K562 (cell line): Measurements from ENCODE around the gene POFUT2. TPM values are rescaled to one million over a fixed set of nuclear protein-coding genes. Genes with fewer than 3 reads are reported as not detected.

Experiments
- ATF1 ChIP-seq, 2 experiments: fragments of 450-650 bp in 1 of 2; IDR thresholded peaks; 2 replicates each; pipeline ENCODE4 v1.6.1; 2016; ENCODE audit warnings: missing compliant biosample characterization in 1 of 2, missing genetic modification characterization in 1 of 2
- ATF7 ChIP-seq: fragments of 450-650 bp; IDR thresholded peaks from 2 replicates; pipeline ENCODE4 v1.7.1; 2014; ENCODE audit warnings: mild to moderate bottlenecking, moderate library complexity
- BHLHE40 ChIP-seq: IDR thresholded peaks from 2 replicates; pipeline ENCODE4 v1.6.1; 2011; ENCODE audit warnings: low read length, improper control_type of control experiment
- CBX2 ChIP-seq: fragments of 200-600 bp; sonication (generic); IDR thresholded peaks from one replicate; pipeline ENCODE4 v1.6.1; 2012; ENCODE audit warnings: mild to moderate bottlenecking, low read length, inconsistent platforms; ENCODE audit not compliant: insufficient read depth, poor library complexity, severe bottlenecking
- CEBPB ChIP-seq: fragments of 450-650 bp; IDR thresholded peaks from 2 replicates; pipeline ENCODE4 v1.6.1; 2016; ENCODE audit warnings: missing genetic modification characterization, missing compliant biosample characterization
- GTF2F1 ChIP-seq: IDR thresholded peaks from 2 replicates; pipeline ENCODE4 v1.6.1; 2011; ENCODE audit warnings: low read depth, low read length, improper control_type of control experiment
- HNRNPK ChIP-seq: fragments of 200-400 bp; formaldehyde crosslinking; IDR thresholded peaks from one replicate; pipeline ENCODE4 v1.6.1; 2018; ENCODE audit warnings: mild to moderate bottlenecking, low read depth, low read length; ENCODE audit not compliant: poor library complexity, severe bottlenecking
- MYNN ChIP-seq, 2 experiments: sonication (generic); formaldehyde crosslinking in 1 of 2; IDR thresholded peaks; 2 replicates each; pipeline versions ENCODE4 v1.5.0 to v1.6.1; 2016 to 2020; ENCODE audit warnings: antibody characterized with exemption in 1 of 2, missing genetic modification reagents in 1 of 2
- PHB2 ChIP-seq: fragments of 450-650 bp; IDR thresholded peaks from 2 replicates; pipeline ENCODE4 v1.6.1; 2017; ENCODE audit warnings: low read depth
- RNF2 ChIP-seq: sonication (generic); IDR thresholded peaks from 2 replicates; pipeline ENCODE4 v1.6.1; 2016
- SMAD1 ChIP-seq: fragments of 150-350 bp; IDR thresholded peaks from 2 replicates; pipeline ENCODE4 v1.6.1; 2014; ENCODE audit warnings: low read length, low read depth; ENCODE audit not compliant: partially characterized antibody
- SRSF7 ChIP-seq: fragments of 200-400 bp; formaldehyde crosslinking; optimal IDR thresholded peaks from 2 replicates; pipeline ENCODE3; 2017; ENCODE audit warnings: mild to moderate bottlenecking, low read depth, low read length
- YY1 ChIP-seq, 3 experiments: IDR thresholded peaks; 2 replicates each; pipeline ENCODE4 v1.6.1; 2011; ENCODE audit warnings: low read length in 2 of 3, mild to moderate bottlenecking in 2 of 3, moderate library complexity in 2 of 3, borderline replicate concordance in 1 of 3, control low read depth in 1 of 3, low read depth in 1 of 3; ENCODE audit not compliant: insufficient read depth in 3 of 3, insufficient replicate concordance in 2 of 3, control insufficient read depth in 1 of 3, insufficient read length in 1 of 3; ENCODE audit errors: extremely low read depth in 1 of 3
- ZNF140 ChIP-seq: fragments of 250-450 bp; sonication (Bioruptor Pico); IDR thresholded peaks from 2 replicates; pipeline ENCODE4 v1.8.0; 2021; ENCODE audit warnings: moderate library complexity, mild to moderate bottlenecking, inconsistent platforms
- ZNF444 ChIP-seq: fragments of 250-450 bp; sonication (Bioruptor Pico); IDR thresholded peaks from 2 replicates; pipeline ENCODE4 v1.4.0; 2020; ENCODE audit warnings: mild to moderate bottlenecking, moderate library complexity
- ZNF707 ChIP-seq: fragments of 250-450 bp; sonication (Bioruptor Pico); conservative IDR thresholded peaks from 2 replicates; pipeline ENCODE4 v1.8.0; 2022; ENCODE audit warnings: inconsistent platforms, mild to moderate bottlenecking, moderate library complexity
- polyA plus RNA-seq, 8 experiments: library from polyadenylated mRNA; depleted of rRNA in 4 of 8; stranded (reverse) in 5 of 8; unstranded in 3 of 8; fragments of >200 nt; fragmentation: Nextera tagmentation in 2 of 8; fragmentation: Illumina TruSeq in 1 of 8; extraction: Ambion mirVana in 2 of 8; extraction: Trizol in 1 of 8; gene quantifications; 2 replicates each; pipeline versions ENCODE4 v1.2.1 to v1.2.3, GENCODE V29; 2011 to 2014; ENCODE audit warnings: inconsistent platforms in 1 of 8, missing spikeins in 1 of 8
- total RNA-seq, 7 experiments: library from RNA; depleted of rRNA in 6 of 7; stranded (reverse); fragments of >200 nt in 6 of 7; fragmentation: Illumina TruSeq in 2 of 7; extraction: Trizol in 2 of 7; gene quantifications; 2 replicates each; pipeline versions ENCODE4 v1.2.1 to v1.2.3, GENCODE V29; 2011 to 2021; ENCODE audit warnings: low replicate concordance in 1 of 7
- TF ChIP-seq, protein P1 (sequence below): fragments of 450-650 bp; formaldehyde crosslinking; IDR thresholded peaks from 2 replicates; pipeline ENCODE4 v1.4.0; 2020; ENCODE audit warnings: mild to moderate bottlenecking
- TF ChIP-seq, protein P2 (sequence below): IDR thresholded peaks from 2 replicates; pipeline ENCODE4 v1.6.1; 2011; ENCODE audit warnings: borderline replicate concordance, low read depth, mild to moderate bottlenecking, moderate library complexity, low read length; ENCODE audit not compliant: insufficient read depth, poor library complexity, severe bottlenecking
- TF ChIP-seq, protein P3 (sequence below): fragments of 450-650 bp; formaldehyde crosslinking; IDR thresholded peaks from 2 replicates; pipeline ENCODE4 v1.4.0; 2020; ENCODE audit warnings: mild to moderate bottlenecking, mixed read lengths
- TF ChIP-seq, protein P4 (sequence below): fragments of 250-450 bp; sonication (Bioruptor Pico); IDR thresholded peaks from 2 replicates; pipeline ENCODE4 v1.8.0; 2022; ENCODE audit warnings: inconsistent platforms

POFUT2 gene
- total and polyA plus RNA-seq, 9 of the 15 experiments (the other 6 are each of a cell fraction or from before 2014, with no cell fraction given): 1.1 to 24.2 (median 11.0) TPM

DNA sequence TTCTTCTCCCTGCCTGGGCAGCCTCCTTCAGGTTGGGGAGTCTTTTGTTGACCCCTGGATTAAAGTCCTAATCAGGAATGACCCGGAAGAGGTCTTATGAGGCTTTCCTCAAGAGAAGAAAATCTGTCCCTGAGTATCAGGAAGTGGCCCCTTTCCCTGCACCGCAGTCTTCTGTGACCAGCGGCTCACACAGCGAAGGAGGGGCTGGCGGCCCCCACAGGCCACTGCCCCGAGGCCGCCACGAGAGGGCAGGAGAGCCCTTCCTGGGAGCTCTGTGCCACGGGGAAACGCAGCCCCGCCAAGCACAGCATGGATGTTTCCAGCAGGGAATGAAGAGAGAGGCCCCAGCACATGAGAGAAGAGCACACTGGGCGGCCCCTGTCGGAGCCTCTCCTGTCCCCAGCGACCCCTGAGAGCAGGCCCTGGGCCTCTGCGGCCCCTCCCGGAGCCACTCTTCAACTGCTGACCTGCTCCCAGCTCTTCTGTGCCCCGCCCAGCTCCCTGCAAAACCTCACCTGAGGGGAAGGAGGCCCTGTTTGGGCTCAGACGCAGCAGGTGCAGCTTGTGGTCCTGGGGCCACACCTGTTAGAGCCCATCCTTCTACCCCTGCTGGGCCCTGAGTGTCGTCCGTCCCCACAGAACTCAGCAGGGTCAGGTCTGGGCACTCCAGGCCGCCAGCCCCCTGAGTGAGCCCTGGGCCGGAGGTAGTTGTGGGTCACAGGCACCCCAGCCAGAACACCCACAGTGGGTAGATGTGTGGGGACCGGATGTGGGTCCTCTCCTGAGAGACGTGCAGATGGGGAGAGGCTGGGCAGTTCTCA lies 4.9 kb upstream of the POFUT2 start (continued):
- TF ChIP-seq ATF7: peak; percentile 56; the same call in 1 of the 2 replicates
- TF ChIP-seq MYNN (IDR thresholded peaks at IDR 0.05): 0 out of 2 replicates have a peak, but pooled peaks have one; percentile 58
- TF ChIP-seq MYNN (CRISPR knock-in tag; IDR thresholded peaks at IDR 0.05): no peak
- TF ChIP-seq, protein P1, sequence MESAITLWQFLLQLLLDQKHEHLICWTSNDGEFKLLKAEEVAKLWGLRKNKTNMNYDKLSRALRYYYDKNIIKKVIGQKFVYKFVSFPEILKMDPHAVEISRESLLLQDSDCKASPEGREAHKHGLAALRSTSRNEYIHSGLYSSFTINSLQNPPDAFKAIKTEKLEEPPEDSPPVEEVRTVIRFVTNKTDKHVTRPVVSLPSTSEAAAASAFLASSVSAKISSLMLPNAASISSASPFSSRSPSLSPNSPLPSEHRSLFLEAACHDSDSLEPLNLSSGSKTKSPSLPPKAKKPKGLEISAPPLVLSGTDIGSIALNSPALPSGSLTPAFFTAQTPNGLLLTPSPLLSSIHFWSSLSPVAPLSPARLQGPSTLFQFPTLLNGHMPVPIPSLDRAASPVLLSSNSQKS (CRISPR knock-in tag): no peak
- TF ChIP-seq RNF2: 0 out of 2 replicates have a peak, but pooled peaks have one; percentile 20
- no peak for TF ChIP-seq ZNF140 (CRISPR knock-in tag)
- TF ChIP-seq ZNF444 (CRISPR knock-in tag): no peak
- TF ChIP-seq, protein P2, sequence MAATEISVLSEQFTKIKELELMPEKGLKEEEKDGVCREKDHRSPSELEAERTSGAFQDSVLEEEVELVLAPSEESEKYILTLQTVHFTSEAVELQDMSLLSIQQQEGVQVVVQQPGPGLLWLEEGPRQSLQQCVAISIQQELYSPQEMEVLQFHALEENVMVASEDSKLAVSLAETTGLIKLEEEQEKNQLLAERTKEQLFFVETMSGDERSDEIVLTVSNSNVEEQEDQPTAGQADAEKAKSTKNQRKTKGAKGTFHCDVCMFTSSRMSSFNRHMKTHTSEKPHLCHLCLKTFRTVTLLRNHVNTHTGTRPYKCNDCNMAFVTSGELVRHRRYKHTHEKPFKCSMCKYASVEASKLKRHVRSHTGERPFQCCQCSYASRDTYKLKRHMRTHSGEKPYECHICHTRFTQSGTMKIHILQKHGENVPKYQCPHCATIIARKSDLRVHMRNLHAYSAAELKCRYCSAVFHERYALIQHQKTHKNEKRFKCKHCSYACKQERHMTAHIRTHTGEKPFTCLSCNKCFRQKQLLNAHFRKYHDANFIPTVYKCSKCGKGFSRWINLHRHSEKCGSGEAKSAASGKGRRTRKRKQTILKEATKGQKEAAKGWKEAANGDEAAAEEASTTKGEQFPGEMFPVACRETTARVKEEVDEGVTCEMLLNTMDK: peak; percentile 9
- no peak for TF ChIP-seq PHB2
- no peak for TF ChIP-seq GTF2F1
- no peak for TF ChIP-seq ZNF707 (CRISPR knock-in tag)
- no peak for TF ChIP-seq HNRNPK
- TF ChIP-seq BHLHE40: peak; percentile 35; the same call in 1 of the 2 replicates
- TF ChIP-seq CBX2: no peak
- TF ChIP-seq YY1 (IDR thresholded peaks at IDR 0.05; ENCODE audit: borderline replicate concordance in 1 of 3, control insufficient read depth in 1 of 3, extremely low read depth in 1 of 3, insufficient read depth in 3 of 3, insufficient read length in 1 of 3, insufficient replicate concordance in 2 of 3, low read depth in 1 of 3, low read length in 2 of 3): peak in 1 of 3 experiments; percentile 15
- TF ChIP-seq, protein P3, sequence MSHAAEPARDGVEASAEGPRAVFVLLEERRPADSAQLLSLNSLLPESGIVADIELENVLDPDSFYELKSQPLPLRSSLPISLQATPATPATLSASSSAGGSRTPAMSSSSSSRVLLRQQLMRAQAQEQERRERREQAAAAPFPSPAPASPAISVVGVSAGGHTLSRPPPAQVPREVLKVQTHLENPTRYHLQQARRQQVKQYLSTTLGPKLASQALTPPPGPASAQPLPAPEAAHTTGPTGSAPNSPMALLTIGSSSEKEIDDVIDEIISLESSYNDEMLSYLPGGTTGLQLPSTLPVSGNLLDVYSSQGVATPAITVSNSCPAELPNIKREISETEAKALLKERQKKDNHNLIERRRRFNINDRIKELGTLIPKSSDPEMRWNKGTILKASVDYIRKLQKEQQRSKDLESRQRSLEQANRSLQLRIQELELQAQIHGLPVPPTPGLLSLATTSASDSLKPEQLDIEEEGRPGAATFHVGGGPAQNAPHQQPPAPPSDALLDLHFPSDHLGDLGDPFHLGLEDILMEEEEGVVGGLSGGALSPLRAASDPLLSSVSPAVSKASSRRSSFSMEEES (CRISPR knock-in tag): no peak
- TF ChIP-seq ATF1 (CRISPR knock-in tag; IDR thresholded peaks at IDR 0.05): no peak
- peak; percentile 35; the same call in 1 of the 2 replicates for TF ChIP-seq ATF1 (tag; IDR thresholded peaks at IDR 0.05)
- no peak for TF ChIP-seq SMAD1
- no peak for TF ChIP-seq SRSF7
- TF ChIP-seq CEBPB (tag): no peak
- TF ChIP-seq, protein P4, sequence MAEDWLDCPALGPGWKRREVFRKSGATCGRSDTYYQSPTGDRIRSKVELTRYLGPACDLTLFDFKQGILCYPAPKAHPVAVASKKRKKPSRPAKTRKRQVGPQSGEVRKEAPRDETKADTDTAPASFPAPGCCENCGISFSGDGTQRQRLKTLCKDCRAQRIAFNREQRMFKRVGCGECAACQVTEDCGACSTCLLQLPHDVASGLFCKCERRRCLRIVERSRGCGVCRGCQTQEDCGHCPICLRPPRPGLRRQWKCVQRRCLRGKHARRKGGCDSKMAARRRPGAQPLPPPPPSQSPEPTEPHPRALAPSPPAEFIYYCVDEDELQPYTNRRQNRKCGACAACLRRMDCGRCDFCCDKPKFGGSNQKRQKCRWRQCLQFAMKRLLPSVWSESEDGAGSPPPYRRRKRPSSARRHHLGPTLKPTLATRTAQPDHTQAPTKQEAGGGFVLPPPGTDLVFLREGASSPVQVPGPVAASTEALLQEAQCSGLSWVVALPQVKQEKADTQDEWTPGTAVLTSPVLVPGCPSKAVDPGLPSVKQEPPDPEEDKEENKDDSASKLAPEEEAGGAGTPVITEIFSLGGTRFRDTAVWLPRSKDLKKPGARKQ (CRISPR knock-in tag): no peak
